ENCODE measurements around the gene VAV2.
"Not testable (repeated sequence)": the region's sequence is repeated elsewhere in the genome, so short reads cannot be mapped to it uniquely, and the experiment has no call there.

Gene VAV2

DNA sequence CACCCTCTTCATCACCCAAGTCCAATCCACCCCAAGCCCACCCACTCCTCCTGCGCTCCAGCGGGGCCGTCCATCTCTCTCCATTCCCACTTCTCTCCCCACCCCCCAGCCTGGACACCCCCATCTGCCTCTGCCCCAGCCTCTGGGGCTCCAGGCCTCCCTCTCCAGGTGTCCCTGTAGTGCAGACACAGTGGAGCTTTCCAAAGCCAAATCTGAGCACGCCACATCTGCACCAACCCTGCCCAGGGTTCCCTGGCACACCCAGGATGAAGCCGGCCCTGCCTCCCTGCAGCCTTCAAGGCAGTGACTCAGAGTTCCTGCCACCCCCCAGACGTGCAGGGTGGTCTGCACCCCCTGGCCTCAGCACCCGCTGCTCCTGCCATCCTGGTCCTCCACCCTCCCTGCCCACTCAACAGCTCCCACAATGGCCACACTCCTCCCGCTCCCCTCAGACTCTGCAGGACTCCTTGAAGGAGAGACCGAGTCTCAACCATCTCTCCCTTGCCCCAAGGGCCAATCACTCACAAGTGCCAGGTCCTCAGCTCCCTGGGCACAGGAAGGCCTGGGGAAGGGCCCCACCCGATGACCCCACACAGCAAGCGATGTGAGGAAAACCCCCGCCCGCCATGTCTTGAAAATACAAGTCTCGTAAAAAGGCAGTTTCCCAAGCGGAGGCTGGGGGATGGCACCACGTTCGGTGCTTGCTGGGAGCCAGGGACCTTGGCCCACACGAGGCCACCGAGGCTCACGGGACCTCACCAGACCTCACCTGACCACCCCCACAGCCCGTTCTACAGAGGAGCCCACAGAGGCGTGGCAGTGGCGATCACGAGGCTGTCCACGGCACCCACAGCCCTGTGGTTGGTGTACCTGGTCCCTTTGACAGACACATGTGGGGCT is 22.2 kb downstream of the VAV2 start:
- no peak for DNase-seq (ENCODE audit: low spot score)

DNA sequence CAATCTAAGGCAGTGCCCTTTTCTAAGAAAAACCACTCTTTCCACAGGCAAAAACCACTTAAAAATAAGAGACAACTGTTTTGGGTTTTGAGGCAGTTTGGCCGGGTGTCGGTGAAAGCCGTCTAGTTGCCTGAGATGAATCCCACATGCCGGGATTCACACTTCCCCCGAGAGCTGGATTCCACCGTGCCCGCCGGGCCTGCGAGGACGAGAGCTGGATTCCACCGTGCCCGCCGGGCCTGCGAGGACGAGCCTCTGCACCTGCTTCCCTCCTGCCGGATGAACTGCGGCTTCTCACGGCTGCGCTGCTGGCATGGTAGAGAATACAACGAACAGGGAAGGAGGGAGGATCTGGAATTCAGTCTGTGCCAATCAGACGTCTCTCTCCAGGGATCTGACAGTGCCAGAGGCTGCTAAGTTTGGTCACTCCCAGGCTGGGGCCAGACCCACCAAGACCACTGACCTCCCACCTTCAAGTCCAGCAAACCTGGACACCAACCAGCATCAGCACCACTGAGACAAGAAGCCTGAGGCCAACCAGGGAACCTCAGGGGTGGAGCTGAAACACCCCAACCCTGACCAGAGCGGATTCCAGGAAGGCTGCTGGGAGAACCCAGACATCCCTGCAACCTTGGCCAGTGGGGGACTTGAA is 23.0 kb downstream of the VAV2 start:
- DNase-seq (ENCODE audit: low spot score), result no peak

DNA sequence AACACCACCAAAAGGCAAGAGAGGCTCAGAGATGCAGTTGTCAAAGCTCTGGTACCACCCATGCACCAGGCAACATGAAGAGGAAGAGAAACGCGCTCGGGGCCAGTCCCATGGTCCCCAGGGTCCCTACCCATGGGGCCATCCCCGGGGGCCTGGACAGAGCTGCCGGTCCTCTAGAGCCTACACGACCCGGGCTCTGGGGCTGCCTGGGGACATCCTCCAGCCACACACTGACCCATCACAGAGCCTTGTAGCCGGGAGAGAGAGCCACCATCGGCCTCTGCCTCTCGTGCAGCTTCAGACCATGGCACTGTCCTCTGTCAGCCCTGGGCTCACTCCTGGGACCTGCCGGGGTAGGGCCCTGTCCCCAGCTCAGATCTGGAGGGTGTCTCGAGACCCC is 23.7 kb downstream of the VAV2 start:
- no peak for DNase-seq (ENCODE audit: low spot score)

DNA sequence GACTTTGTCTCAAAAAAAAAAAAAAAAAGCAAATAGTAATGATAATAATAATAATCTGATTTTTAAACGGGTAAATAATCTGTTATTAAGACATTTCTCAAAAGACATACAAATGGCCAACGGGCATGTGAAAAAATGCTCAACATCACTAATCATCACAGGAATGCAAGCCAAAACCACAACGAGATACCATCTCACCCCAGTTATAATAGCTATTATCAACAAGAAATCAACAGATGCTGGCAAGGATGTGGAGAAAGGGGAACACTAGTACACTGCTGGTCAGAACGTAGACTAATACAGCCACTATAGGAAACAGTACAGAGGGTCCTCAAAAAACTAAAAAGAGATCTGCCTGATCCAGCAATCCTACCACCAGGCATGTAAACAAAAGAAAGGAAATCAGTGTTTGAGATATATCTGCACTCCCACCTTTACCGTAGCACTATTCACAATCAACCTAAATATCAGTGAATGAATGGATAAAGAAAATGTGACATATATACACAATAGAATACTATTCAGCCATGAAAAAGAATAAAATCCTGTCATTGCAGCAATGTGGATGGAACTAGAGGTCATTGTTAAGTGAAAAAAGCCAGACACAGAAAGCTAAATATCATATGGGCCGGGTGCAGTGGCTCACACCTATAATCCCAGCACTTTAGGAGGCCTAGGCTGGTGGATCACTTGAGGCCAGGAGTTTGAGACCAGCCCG is 24.9 kb downstream of the VAV2 start:
- no peak for DNase-seq (ENCODE audit: low spot score)

DNA sequence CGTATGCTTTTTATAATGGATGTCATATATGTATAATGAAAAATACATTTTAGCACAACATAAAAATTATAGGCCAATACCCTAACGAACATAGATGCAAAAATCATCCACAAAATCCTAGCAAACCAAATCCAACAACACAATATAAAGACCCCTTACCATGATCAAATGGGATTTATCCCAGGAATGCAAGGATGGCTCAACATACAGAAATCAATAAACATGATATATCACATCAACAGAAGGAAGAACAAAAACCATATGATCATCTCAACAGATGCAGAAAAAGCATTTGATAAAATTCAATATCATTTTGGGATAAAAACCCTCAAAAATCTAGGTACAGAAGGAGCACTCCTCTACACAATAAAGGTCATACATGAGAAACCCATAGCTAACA is 27.7 kb downstream of the VAV2 start:
- DNase-seq (ENCODE audit: low spot score), result no peak

DNA sequence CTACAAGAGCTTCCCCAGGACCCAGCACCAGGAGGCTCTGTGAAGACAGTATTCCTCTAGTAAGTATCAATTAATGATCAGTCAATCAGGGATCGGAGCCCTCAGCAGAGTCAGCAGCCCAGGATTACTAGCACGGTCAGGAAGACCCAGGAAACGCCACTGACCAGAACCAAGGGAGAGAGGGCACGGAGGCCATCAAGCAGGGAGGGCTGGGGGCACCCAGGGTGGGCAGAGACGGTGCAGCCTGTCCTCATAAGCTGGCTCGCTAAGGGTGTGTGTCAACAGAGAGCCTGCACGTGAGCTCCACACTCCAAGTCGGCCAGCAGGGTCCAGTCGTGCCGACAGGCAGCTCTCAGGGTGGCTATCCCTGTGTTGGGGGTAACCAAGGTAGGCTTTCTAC is 29.0 kb downstream of the VAV2 start:
- DNase-seq (ENCODE audit: low spot score), result no peak

DNA sequence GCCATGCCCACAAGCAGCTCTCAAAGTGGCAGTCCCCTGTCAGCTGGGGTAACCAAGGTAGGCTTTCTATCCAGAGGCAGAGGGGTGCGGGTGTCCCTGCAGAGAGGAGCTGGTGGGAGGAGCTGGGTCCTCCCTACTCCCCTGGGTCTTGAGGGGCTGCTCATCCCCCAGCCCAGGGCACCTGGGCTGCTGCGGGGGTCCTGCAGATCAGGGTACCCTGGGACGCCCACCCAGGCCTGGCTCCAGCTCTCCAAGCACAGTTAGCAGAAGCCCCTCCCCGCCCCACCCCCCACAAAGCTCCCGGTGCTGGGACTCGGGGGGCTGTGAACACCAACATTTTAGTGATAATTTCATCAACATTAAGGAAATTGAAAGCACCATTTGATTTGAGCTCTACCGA is 29.8 kb downstream of the VAV2 start:
- no peak for DNase-seq (ENCODE audit: low spot score)

DNA sequence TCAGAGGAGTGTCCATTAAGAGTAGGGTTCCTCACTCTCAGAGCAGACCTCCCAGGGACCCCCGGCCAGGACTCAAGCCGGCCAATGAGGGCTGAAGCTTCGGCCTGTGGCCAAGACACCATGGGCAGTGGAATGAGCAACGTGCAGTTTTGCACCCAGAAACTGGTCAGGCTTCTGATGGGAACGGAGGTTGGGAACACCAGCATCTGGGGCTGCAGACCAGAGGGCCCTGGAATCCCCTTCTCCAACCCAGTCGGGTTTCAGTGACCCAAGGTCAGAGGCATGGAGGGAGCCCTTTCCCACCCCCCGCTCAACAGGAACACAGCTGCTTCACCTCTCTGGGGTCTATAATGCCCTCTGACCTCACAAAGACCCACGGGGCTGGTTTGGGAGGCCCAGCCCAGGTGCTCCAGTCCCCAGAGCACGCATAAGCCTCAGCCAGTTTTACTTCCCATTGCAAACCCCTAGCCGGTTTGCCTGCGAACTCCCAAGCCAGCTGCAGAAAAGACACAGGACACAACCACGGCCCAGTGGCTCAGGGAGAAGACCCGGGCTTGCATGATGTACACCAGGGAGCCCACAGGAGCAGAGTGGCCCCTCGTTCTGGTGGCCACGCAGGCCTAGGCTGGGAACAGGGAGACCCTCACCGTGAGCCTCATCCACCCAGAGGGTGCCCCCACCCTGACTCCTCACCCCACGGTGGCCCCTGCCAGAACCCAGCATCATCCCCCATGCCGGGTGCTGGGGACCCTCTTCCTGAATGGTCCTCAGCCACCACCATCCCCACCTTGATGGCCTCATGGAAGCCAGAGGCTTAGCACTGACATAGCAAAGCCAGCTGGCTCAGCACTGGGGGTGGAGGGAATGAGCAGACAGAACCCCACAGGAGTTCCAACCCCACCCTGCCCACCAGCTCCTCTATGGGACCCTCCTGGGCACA is 30.6 kb downstream of the VAV2 start:
- DNase-seq (ENCODE audit: low spot score), result no peak

DNA sequence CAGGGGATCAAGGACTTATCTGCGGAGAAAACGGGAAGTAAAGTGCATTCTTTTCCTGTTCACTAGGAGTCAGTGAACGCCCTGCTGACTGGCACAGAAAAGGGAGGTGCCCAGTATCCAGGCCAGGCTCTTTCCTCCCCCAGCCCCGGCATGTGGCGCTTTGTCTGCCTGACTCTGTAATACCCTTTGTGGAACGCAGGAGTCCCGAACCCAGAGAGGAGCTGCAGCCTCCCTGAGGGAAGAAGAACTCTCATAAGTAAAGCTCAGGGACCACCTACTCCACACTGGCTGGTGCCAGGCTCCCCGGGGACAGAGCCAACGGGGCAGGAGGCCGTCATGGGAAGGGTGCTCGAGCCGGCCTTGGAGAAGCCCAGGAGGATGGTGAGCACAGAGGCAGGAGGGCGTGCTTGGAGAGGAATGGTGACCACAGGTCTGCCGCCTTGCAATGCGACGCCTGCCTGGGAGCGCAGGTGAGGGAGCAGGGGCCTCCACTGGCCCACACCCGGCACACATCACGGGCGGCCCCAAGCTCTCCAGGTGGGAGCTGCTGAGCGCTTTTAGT is 31.5 kb downstream of the VAV2 start:
- no peak for DNase-seq (ENCODE audit: low spot score)

DNA sequence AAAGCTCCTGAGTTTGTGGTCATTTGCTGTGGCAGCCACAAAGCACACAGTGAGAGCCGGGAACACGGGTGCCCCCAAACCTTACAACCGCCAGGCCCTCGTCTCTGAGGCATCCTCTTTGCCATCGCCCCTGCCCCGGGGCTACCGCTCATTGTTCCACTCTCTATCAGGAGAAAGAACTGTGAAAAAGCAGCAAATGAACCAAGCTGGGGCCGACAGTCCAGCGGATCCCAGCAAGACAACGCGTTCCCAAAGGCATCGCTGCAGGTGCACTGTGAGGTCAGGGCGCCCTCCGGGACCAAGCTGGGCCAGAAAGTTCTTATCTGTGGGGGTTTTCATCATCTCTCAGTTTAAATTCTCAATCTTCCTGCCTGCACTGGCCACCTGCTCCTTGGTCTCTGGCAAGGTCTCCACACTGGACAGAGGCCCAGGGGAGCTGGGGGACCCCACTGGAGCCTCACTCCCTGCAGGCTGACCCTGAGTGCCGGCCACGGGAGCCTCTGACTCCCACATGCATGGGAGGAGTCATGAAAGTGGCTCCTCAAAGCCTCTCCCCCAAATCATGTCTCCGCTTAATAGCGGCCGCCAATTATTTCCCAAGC is 32.1 kb downstream of the VAV2 start:
- DNase-seq (ENCODE audit: low spot score), result no peak

DNA sequence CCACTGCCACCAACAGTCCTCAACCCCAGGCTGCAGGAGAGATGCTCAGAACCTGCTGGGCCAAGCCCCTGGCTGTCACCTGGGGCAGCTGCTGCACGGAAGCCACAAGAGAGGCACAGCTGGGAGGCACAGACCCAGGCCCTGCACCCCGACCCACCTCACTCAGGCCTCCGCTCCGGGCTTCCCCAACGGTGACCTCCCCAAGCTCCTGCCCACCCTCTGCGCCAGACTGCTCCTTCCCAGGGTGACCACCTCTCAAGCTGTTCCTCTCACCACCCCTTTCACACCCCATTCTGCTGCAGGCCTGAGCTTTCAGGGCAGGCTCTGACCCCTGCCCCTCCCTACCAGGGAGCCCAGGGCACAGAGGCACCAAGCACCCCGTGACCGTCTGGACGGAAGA is 33.0 kb downstream of the VAV2 start:
- no peak for DNase-seq (ENCODE audit: low spot score)

DNA sequence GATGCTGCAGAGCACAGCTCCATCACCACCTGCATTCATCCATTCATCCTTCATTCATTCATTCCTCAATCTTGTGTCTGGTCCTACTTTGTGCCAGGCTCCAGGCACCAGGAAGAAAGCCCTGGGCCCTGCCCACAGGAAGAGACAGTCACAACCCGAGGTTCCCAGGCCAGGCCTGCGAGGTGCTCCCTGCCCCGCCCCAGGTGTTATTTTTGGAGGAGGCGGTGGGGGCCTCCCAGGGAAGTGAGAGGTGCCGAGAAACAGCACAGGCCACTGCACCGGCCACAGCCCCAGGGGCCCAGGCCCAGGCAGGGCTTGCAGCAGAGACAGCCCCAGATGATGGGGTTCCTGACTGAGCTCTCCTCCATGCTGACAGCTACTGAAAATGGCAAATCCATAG is 33.4 kb downstream of the VAV2 start:
- DNase-seq (ENCODE audit: low spot score), result no peak

DNA sequence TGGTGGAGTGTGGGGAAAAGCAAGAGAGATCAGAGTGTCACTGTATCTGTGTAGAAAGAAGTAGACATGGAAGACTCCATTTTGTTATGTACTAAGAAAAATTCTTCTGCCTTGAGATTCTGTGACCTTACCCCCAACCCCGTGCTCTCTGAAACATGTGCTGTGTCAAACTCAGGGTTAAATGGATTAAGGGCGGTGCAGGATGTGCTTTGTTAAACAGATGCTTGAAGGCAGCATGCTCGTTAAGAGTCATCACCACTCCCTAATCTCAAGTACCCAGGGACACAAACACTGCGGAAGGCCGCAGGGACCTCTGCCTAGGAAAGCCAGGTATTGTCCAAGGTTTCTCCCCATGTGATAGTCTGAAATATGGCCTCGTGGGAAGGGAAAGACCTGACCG is 34.4 kb downstream of the VAV2 start:
- DNase-seq (ENCODE audit: low spot score), result not testable (repeated sequence)

DNA sequence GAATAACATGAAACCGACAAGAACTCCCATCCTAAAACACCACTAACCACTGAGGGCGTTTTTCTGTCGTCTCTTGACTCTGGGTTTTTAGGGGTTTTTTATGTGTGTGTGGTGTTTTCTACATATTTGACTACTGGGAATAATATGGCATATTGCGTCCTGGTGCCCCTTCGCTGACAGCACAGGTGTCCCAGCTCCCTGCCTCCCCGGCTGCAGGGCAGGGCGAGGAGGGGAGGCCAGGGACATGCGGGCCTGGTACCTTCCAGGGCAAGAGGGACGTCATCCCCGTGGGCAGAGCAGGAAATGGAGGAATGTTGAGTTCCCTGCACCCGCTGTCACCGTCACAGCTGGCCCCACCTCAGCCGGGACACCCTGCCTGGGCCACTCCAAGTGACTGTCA is 34.8 kb downstream of the VAV2 start:
- no peak for DNase-seq (ENCODE audit: low spot score)

DNA sequence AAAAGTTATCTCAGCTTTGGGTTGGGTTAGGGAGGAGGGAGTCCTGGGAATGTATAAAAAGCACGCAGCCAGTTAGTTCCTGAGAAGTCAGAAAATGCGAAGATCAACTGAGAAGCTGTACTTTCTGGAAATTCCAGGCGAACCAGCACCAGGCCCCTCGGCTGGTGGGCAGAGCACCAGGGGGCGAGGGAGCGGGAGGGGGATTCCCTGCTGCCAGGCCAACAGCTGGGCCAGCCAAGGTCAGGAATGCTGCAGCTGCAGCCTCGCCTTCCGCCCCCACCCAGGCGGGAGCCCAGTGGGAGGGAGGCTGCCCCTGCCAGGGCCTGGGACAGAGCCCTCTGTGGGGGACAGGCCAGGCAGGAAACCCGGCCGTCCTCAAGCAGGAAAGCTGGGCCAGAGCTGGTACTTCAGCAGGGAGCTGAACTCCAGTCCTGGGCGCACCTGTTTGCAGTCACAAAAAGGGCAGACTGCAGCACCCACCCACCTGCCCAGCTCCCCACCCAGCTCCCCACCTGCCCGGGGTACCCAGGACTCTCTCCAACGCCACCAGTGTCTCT is 35.5 kb downstream of the VAV2 start:
- no peak for DNase-seq (ENCODE audit: low spot score)

DNA sequence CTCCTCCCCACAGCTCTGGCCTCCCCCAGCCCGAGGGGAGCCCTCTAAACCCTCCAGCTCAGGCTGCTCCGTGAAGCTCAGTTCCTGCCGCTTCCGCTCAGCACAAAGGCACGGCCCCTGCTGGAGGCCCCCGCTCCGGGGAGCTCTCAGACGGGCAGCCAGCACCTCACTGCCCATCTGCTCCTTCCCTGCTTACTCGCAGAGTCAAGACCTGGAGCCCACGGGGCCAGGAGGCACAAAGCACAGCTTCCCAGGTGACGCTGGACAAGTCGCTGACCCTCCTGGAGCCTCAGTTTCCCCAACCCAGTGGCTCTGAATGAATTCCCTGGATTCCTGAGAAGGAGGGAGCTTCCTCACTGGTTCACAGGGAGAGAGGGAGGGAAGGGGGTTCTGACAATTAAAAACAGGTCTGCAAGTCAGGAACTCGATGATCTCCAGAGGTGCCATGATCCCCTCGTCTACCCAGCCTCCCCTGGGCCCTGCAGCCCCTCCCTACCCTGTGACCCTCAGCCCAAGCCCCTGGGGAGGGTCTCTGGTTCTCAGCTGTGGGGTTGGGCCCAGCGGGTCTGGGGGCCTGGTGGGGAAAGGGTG is 36.2 kb downstream of the VAV2 start:
- DNase-seq (ENCODE audit: low spot score), result no peak

DNA sequence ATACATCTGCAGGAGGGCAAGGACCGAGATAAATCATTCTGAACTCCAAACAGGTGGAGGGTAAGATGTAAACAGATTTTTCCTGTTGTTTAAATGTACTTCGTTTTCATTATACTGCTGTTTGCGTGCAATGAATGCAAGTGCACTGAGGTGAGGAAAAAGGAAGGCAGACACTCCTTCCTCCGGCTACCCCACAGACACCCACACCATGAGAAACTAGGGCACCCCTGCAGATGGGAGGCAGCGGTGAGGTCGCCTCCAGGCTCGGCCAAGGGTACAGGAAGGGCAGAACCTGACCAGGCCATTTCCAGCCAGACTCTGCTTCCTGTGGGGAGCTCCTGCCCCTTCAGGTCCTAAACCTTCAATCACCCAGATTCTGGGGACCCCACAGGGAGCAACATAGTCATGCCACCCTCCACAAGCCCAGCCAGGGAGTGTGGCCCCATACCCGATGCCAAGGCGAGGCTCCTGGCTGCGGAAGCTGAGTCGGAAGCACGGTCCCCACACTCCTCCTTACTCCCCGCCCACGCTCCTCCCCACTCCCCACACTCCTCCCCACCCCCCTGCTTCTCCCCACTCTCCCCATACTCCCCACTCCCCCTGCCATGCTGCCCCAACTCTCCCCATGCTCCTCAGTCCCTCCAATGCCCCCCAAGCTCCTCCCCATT is 37.1 kb downstream of the VAV2 start:
- no peak for DNase-seq (ENCODE audit: low spot score)

DNA sequence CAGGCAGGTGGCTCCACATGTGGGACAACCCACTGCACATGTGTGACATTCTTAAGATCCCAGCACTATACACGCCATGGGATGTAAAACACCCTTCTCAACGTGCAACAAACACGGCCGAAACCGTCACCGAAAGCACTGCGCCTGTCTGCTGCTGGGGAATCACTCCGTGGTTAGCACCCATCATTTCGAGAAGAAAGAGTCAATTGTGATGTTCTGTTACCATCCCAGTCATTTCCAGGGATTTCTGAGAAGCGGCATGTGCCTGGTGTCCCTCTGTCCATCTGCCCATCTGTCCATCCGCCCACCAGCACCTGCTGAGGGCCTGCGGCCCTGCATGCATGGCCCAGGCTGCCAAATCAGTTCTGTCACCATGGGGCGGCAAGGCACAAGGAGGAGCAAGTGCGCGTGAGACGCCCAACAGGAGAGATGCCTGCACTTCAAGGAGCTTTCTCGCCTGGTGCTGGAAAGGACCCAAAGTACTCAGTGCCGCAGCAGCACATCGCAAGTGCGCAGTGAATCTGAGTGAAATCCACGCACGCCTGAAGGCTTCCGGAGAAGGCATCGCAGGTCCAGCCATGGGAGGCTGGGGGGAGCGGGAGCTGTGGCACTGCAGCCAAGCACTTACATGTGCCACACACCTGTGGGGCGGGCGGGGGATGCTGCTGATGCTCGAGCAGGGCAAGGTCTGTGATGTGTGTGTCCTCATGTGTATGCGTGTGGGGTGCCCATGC is 38.0 kb downstream of the VAV2 start:
- DNase-seq (ENCODE audit: low spot score), result no peak

DNA sequence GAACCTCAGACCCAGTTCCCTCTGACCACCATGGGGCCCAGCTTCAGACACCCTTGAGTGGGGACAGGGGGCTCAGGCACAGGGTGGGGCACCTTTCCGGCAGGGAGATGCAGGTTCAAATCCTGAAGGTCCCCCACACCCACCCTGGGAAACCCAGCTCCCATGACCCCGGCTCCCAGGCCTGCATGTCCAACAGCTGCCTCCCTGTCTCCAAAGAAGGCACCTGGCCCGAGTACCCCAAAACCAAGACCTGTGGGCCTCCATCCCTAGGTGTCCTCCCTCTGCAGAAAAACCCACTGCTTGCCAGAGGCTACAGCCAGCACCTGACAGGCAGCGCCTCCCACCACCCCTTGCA is 38.5 kb downstream of the VAV2 start:
- DNase-seq (ENCODE audit: low spot score), result no peak

Data from RKO (cell line).